NCI-H345 treated with DMSO at 0.1 percent for 48 hours (cell line): ENCODE results near the gene SLC48A1.

Experiments
- DNase-seq: peaks from one replicate; lab custom pipeline; 2025; ENCODE audit not compliant: unreplicated experiment; lab: John Stamatoyannopoulos, UW

Gene SLC48A1

DNA sequence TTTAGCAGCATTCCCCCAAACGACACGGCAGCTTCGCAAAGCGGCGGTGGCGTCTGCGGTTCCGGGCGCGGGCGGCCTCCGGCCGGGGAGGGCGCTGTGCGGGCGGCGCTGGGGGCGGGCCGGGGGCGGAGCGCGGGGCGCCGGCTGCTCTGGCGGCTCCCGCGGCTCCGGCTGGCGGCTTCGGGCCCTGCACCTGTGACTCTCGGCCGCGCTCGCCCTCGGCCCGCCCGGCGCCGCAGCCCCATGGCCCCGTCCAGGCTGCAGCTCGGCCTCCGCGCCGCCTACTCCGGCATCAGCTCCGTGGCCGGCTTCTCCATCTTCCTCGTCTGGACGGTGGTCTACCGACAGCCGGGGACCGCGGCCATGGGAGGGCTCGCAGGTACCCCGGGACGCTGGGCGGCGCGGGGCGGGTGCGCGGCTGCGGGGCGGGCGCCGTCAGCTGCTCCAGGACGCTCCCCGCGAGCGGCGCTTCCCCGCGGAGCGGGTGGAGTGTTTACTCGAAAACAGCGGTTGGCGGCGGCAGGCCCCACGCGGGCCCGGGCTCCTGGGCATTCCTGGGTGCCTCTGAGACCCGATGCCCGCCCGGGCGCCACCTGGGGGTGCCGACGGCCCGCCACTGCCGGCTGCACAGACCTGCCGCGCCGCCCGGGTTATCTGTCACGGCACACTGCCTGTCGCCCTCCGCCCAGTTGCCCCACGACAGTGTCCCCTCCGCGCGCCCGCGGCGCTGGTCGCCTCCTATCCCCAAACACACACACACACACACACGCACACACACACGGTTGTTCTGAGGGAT is at the start of gene SLC48A1:
TSS of gene SLC48A1 (plus strand) at position 177 of the 796 bp plus-strand sequence. CDS start at position 244, 67 bp downstream.
- no peak for DNase-seq

DNA sequence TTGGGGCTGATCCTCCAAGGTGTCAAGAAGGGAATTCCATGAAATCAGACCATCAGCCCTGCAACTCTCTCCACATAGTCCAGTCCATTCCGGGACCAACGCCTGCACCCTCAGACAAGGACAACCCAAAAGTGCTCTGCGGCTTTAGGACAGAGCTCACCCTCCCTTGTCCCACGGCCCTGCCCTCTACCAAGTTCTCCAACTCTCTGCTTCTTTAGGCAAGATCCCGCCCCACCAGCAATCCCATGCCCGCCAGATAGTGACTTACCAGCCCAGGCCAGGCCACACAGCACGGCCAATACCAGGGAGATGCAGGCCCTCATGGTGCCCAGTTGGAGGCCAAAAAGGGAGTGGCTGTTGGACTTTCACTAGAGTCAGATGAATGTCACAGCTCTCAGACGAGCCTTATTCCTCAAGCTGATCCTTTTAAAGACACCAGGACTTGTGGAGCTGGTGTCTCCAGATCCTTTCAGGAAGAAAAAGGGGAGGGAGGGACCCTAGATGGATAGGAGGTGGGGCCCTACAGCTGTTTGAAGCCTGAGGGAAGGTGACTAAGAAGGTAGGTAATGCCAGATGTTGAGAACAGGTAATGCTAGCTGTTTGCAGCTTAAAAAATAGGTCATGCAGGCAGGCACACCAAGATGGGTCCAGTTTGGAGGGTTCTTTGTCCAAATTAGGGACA is 47.8 kb upstream of the SLC48A1 start, which contains the start of gene ENDOU:
TSS of gene ENDOU (minus strand) at position 400 of the 682 bp plus-strand sequence. CDS start at position 323, 77 bp downstream.
- no peak for DNase-seq

DNA sequence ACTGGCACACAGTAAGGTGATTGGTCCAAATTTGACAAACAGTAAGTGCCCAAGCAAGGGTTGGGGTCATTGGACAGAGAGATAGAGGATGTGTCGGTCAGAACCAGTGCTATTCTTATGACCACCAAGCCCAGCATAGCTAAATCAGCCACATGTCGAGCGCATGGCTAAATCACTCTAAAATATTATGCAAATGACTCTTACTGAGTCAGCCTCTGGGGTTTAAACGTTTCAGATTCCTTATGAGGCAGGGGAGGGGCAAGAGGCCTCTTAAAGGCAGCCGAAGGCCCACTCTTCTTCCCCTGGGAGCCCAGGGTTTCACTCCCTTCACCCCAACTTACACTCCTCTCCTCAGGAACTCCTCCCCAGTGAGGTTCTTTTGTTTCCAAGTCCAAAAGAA is 47.1 kb upstream of the SLC48A1 start:
- no peak for DNase-seq

DNA sequence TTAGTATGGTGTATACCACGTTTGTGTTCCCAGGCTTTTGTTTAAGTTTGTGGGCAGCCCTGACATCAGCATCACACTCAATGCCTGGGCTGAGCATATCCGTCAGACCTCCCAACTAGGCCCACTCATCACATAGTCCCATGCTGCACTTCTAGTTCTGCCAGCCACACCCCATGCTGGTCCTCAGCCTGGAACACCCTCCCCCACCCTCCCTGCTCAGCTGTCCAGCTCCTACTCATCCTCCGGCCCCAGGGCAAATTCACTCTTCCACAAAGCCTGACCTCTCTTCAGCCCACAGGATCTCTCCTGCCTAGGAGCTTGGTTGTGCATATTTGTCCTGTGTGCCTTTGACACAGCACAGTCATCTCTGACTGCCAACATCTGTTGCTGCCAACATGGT is 43.8 kb upstream of the SLC48A1 start:
- no peak for DNase-seq

DNA sequence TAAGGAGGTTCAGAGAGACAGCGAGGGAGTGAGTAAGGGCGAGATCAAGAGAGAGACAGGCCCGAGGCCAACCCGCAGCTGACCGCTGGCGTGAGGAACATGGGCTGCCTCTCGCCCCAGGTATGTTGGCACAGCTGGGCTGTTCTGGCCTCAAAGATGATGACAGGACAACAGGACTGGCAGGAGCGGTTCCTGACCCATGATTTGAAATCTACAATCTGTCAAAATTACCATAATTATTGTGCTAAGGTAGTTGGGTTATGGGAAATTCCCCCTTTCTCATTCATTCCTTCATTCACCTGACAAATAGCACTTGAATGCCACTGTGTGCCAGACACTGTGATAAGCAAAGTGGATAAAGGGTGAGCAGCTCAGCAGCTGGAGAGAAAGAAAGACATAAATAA is 42.7 kb upstream of the SLC48A1 start:
- no peak for DNase-seq

DNA sequence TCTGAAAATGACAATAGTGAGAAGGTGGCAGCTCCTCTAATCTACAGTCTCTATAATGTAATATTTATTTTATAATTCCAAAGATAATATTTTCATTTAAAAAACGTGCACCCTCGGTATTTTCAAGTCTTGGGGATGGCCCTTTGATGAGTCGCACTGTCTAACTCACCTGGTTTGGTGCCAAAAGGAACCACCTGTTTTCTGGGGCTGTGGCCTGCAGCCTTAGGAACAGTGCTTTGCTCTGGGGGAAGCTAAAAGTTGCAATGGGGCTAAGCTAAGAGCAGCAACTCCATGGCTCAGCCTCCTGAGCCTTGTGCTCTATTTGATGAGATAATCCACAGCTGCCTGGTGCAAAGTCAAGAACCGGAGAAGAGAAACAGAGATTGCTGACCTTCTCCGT is 41.3 kb upstream of the SLC48A1 start:
- DNase-seq = no peak

DNA sequence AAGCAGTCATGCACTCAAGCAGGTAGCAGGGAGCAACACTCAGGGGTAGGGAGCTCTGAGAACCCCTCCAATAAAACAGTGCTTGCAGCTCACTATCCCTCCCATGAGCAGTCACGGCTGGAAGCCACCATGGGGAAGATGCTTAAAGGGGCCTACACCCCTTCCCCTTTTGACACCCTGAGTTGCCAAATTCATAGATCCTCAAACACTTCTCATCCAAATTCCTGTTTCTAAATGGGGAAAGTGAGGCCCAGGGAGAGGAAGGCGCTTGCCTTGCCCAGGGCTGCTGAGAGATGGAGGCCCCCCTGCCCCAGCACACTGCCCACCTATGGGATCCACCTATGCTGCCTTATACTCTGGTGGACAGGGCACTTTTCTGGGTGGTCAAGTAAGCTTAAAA is 40.5 kb upstream of the SLC48A1 start:
- no peak for DNase-seq

DNA sequence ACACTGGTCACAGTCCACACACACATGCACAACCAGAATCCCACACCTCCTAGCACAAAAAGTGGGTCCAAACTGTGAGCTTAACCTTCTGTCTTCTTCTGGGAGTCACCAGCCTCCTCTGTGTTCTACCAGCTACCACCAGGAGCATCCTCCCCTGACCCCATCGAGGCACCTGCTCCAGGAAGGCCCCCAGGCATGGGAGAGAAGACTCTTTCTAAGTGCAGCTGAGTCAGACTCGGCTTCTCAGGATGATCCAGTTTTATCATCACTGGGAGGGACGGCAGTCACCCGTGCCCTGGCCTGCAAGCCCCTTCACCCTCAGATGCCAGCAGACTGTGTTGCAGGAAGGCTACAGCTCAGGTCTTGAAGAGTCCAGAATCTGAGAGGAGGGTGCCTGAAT is 39.9 kb upstream of the SLC48A1 start:
- DNase-seq = no peak

DNA sequence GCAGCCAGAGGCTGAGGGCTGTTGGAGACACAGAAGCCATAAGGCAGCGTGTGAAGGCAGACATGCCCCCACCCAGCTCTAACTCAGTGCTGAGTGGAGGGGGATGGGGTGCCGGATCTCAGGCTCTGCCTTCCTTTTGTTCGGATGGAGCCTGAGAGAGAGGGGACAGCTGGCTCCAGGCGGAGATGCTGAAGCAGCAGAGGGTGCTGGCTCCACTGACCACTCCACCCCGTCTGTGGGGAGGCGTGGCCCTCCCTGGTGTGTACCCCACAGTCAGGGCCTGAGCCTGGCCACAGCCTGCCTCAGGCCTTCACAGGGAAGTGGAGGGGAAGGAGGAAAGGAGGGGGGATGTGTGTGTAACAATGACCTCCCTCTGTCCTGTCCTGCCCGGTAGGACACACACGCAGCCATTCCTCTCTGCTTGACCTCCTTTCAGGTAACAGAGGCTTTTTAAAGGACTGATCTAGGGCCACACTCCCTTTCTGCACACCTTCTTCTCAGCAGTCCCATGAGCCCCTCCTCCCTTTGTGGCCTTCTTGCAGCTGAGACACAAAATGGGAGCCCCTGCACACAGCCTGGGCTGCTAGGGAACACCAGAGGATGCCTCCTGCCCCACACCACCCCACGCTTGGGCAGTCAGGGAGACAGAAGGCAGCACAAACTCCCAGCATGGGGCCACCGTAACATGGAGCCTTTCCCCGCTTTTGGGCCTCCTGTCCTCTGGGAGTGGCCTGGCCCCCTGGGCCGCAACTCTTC is 38.1 kb upstream of the SLC48A1 start:
- DNase-seq = no peak

DNA sequence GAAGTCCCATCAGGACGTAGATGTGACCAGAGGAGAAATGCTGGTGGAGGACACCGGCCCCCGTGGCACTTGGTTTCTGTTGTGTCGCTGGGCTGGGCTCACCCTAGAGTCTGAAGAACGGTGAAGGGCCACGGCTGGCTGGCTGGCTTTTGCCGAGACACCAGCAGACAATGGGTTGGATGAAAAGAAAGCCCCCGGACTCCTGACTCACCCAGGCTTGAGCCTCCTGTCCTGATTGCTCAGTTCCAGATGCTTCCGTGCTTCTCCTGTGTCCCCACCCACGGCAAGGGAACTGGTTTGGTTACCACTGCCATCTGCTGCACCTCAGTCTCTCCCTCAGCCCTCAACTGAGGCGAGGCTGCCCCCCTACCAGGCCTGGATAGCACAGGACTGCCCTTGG is 37.4 kb upstream of the SLC48A1 start:
- no peak for DNase-seq

DNA sequence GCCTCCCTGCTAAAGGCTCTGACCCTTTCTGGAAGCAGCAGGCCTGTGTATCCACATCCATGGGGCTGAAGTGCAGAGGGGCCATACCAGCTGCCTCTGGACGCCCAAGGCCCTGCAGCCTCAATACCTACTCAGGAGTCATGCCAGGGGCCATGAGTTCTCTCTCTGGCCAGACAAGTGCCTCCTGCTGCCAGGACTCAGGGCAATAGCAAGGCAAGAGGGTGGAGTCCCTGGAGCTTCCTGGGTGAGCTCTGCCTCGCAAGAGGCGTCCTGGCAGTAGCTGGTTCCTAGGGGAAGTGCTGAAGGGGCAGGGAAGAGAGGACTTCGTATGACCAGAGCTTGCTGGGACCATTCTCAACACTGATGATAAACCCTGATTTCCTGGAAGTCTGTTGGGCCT is 36.8 kb upstream of the SLC48A1 start:
- no peak for DNase-seq

DNA sequence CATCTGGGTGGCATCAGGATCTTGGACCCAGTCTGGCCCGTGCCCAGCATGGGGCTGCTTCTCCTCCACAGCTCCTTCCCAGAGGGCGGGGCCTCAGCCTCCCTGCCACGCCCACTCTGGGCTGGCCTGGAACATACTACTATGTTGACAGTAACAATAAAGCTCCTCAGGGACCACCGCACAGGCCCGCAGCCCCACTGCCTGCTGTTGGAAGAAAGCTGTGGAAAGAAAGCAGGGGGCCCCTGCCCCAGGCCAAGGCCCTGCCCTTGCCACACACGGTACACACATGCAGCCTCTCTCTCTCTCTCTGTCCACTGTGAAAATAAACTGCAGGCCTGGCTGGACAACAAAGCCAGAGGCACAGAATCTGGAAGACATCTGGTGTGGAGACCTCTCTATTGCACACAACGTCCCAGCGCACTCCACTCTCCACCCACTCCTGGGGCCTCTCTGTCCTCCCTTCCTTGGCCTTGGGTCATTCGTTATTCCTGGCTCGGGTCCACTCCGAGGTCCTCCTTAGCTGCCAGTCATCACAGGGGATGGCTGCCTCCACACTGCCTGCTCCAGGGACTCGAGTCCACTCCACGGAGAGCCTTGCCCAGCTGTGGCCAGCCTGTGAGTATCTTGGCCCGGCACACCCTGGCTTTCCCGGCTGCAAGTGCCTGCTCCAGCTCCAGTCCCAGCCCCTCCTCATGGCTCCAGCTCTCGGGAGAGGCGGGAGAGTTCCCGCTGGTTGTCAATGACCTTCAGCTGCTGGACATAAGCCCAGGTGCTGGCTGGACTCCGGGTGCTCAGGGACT is 36.0 kb upstream of the SLC48A1 start:
- DNase-seq = no peak

DNA sequence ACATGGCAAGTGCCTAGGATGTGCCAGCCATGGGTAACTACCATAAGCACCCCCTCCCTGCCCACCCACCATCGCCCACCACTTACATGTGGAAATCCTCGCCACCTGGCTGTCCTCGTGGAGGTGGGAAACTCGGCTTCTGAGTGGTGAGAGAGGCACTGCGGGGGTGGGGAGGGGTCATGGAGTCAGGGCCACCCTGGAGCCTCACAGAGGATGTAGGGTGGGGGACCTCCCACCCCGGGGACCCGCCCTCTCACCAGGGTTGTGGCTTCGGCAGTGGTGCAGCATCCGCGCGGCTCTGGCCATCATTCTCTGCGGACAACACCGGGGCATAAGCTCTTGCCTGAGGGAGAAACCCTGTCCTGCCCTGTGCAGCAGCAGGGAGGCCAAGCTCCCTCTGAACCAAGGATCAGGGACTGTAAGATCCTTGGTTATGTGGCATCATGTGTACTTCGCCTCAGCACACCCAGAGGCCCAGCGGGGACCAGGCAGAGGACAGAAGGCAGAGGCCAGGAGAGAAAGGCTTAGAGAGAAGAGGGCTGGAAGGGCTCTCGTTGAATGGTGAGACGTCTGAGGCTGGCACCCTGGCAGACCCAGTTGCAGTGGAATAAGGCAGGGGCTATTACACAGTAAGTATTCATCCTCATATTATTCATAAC is 35.0 kb upstream of the SLC48A1 start:
- no peak for DNase-seq

DNA sequence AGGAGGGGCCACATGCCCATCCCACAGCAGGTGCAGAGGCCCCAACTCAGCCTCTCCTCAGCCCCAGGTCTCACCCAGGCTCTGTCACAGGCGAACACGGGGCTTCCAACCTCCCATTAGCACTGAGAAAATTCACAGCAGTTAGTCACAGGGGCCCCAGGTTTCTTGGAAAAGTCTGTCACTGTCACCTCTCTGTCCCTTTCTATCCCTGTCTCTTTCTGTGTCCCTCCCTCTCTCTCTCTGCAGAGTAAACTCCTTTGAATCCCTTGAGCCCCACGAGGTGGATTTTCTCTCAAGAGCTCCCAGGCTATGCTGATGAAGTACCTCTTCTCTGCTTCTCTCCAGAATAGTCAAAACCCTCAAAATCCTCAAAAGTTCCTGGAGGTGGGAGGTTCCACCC is 33.7 kb upstream of the SLC48A1 start:
- no peak for DNase-seq

DNA sequence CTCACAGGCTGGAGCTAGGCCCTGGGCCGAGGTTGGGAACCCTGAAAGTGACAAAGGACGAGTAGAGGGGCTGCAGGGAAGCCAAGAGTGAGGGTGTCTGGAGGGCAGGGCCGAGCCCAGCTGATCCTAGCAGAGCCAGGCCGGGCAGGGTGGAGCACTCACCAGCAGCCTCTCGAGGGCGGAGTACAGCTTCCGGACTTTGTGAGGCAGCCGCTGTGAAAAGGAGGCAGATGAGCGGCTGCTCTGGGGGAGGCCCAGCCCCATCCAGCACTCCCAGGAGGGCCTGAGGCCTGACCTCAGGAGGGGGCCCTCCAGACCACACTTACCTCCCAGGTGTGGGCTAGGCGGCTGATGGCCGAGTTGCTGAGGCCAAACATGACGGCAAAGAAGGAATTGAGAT is 33.1 kb upstream of the SLC48A1 start:
- DNase-seq = no peak

DNA sequence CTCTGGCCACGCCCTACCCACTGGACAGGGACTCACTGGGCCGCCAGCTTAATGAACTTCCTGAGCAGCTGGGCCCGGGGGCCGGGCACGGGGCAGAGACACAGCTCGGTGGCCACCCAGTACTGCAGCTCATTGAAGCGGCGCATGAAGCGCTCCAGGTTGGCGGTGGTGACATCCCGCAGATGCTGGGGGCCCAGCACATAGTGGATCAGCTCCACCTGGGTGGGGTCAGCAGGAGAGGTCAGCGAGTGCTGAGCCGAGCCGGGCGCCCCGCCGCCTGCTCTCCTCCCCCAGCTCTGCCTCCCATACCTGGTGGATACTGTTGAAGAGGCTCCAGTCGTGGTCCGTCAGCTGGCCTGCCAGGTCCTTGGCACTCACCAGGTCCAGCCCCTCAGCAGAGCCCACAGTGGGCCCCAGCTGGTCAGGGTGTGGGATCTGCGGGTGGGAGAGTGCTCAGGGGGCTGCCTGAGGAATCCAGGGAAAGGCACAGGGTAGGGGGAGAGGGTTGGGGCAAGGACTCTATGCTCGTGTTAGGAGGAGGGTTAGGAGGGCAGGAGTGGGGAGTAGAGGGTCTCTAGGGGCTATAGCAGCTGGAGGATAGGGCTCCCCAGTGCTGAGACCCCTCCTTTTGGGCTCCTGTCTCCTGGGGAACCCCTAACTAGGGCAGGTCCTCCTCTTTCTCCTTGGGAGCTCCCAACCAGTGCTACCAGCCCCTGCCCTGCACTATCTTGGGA is 32.3 kb upstream of the SLC48A1 start:
- DNase-seq = no peak

DNA sequence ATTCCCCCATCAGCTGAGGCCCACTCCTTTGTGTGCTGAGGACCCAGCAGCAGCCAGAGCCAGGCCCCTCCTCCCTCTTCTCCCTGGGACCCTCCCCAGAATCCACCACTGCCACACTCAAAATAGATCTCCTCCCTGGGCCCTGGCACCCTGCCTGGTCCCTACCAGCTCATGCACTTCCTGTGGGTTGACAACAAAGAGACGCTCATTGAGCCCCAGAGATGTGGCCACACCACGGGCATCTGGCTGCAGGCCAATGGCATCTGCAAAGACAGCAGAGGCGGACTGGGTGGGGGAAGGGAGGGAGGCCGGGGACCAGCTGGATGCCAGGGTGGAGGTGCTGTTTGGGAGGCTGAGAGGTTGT is 31.7 kb upstream of the SLC48A1 start:
- DNase-seq = peak; percentile 9

DNA sequence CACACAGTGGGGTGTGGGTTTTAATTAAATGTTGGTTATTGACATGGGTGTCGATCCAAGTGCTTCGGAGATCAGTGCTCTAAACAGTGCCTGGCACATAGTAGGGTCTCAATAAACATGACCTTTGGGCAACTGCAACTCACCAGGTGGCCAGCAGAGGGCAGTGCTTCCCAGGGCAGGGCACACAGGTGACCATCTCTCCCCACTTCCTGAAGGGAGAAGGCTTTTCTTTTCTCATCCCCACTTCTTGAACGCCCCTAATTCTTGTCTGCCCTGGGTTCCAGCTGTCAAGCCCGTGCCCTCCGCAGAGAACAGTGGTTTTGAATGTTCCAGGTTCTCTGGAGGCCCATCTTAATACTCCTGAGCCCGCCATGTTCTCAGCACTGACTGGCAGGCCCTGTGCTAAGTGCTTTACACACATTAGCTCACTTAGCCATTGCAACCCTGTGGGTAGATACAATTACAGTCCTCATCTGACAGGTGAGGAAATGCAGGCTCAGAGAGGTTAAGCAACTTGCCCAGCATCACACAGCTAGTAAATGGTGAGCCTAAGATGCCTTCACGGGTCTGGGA is 30.7 kb upstream of the SLC48A1 start:
- DNase-seq = no peak

DNA sequence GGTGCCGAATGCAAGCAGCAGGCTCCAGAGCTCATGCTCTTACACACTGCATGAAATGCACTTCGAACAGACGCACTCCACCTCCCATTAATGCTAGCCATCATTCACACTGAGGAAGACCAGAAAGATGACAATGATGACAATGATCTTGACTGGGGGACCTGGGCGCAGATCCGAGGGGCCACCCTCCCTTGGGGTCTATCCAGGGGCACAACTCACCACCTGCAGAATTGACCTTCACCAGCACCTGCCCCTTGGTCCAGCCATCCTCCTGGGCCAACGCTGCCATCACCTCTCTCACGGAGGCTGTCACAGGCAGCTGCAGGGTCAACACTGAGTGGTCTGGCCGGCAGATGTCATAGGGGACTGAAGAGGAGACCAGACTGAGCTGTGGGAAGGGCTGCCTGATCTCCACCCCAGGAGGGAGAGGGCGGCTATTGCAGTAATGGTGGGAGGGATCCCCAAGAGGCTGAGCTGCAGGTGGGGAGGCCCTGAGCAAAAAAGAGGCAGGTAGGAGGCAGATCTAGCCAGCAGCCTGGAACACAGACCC is 29.7 kb upstream of the SLC48A1 start:
- no peak for DNase-seq
